H1 (cell line): ENCODE results near the gene GFY. TPM values are rescaled to one million over a fixed set of nuclear protein-coding genes. Genes with fewer than 3 reads are reported as not detected.

ENCODE experiments used
- CTCF ChIA-PET: fragments of 300-600 bp; sonication (Branson Sonifier 250); formaldehyde crosslinking; loops from one replicate; lab custom pipeline; 2021; ENCODE audit not compliant: partially characterized antibody; lab: Charles Lee
- POLR2A ChIA-PET: fragments of 300-600 bp; sonication (Branson Sonifier 250); formaldehyde crosslinking; loops from one replicate; lab custom pipeline; 2021; ENCODE audit warnings: inconsistent platforms; ENCODE audit not compliant: partially characterized antibody; lab: Charles Lee
- DNase-seq, 2 experiments: peaks; one replicate each; pipeline versions ENCODE4 v3.0.0 to v3.0.0-alpha.2; 2010 to 2022; ENCODE audit warnings: low spot score in 2 of 2, low read depth in 1 of 2, mixed read lengths in 1 of 2
- FAIRE-seq: peaks from 2 replicates; lab custom pipeline; 2011; peaks lifted over from hg19 to GRCh38; lab: Jason Lieb, UNC
- H2AFZ ChIP-seq: 2 replicates; pipeline ENCODE4 v1.8.1; 2012; ENCODE audit warnings: low read length, inconsistent platforms
- H2AK5ac ChIP-seq: 2 replicates; pipeline ENCODE4 v1.6.1; 2013; ENCODE audit warnings: low read depth, low read length
- H2BK120ac ChIP-seq: replicated peaks from 2 replicates; pipeline ENCODE3; 2013; ENCODE audit warnings: low read depth, low read length, inconsistent platforms
- H2BK12ac ChIP-seq: 2 replicates; pipeline ENCODE4 v1.6.1; 2013; ENCODE audit warnings: low read depth, low read length
- H2BK15ac ChIP-seq: 2 replicates; pipeline ENCODE4 v1.6.1; 2013; ENCODE audit warnings: low read length
- H2BK20ac ChIP-seq: 2 replicates; pipeline ENCODE4 v1.6.1; 2013; ENCODE audit warnings: low read length
- H2BK5ac ChIP-seq: 2 replicates; pipeline ENCODE4 v1.6.1; 2013; ENCODE audit warnings: low read depth, low read length
- H3K14ac ChIP-seq: 2 replicates; pipeline ENCODE4 v1.6.1; 2013; ENCODE audit warnings: inconsistent platforms; ENCODE audit not compliant: insufficient read length
- H3K18ac ChIP-seq: 2 replicates; pipeline ENCODE4 v1.6.1; 2013; ENCODE audit warnings: low read length; ENCODE audit errors: extremely low read depth
- H3K23ac ChIP-seq: 2 replicates; pipeline ENCODE4 v1.6.1; 2013; ENCODE audit warnings: inconsistent platforms; ENCODE audit not compliant: insufficient read length
- H3K23me2 ChIP-seq: 2 replicates; pipeline ENCODE4 v1.6.1; 2013; ENCODE audit warnings: low read depth, low read length
- H3K27ac ChIP-seq: 2 replicates; pipeline ENCODE4 v1.6.1; 2011; ENCODE audit warnings: low read depth, low read length, inconsistent platforms
- H3K27me3 ChIP-seq, 4 experiments: replicated peaks in 1 of 4; 1 replicate in 1 of 4; 2 replicates in 3 of 4; pipeline versions ENCODE4 v1.6.1 to v1.8.1; 2011 to 2013; ENCODE audit warnings: low read length in 3 of 4, mild to moderate bottlenecking in 3 of 4, inconsistent platforms in 2 of 4, mixed read lengths in 2 of 4, moderate library complexity in 1 of 4; ENCODE audit not compliant: control insufficient read depth in 3 of 4, insufficient read depth in 3 of 4; ENCODE audit errors: extremely low read depth in 1 of 4
- H3K36me3 ChIP-seq, 4 experiments: 2 replicates each; pipeline versions ENCODE4 v1.6.1 to v1.8.1; 2011 to 2013; ENCODE audit warnings: mild to moderate bottlenecking in 4 of 4, low read length in 3 of 4, moderate library complexity in 2 of 4, control low read depth in 1 of 4, inconsistent platforms in 1 of 4; ENCODE audit not compliant: insufficient read depth in 4 of 4, control insufficient read depth in 2 of 4
- H3K4ac ChIP-seq: replicated peaks from 2 replicates; pipeline ENCODE3; 2013; ENCODE audit warnings: low read length, low read depth, mixed read lengths, inconsistent platforms; ENCODE audit not compliant: insufficient read length
- H3K4me1 ChIP-seq, 4 experiments: replicated peaks in 1 of 4; 1 replicate in 1 of 4; 2 replicates in 3 of 4; pipeline versions ENCODE4 v1.6.1 to v1.8.1; 2011 to 2013; ENCODE audit warnings: low read length in 3 of 4, inconsistent platforms in 2 of 4, mixed read lengths in 1 of 4; ENCODE audit not compliant: insufficient read depth in 4 of 4, control insufficient read depth in 3 of 4
- H3K4me2 ChIP-seq, 2 experiments: 2 replicates each; pipeline versions ENCODE4 v1.6.1 to v1.8.1; 2011 to 2013; ENCODE audit warnings: low read depth in 2 of 2, low read length in 2 of 2, control low read depth in 1 of 2, inconsistent platforms in 1 of 2, mild to moderate bottlenecking in 1 of 2; ENCODE audit not compliant: insufficient read depth in 1 of 2
- H3K4me3 ChIP-seq, 4 experiments: fragments of 200-600, 300-600 bp in 1 of 4; sonication (generic), shearing (Covaris generic), sonication (Bioruptor Twin) in 1 of 4; 2 replicates each; pipeline versions ENCODE4 v1.5.1 to v1.8.1; 2011 to 2016; ENCODE audit warnings: low read length in 4 of 4, low read depth in 3 of 4, control low read depth in 2 of 4, inconsistent platforms in 2 of 4, mild to moderate bottlenecking in 2 of 4, mixed read lengths in 1 of 4, moderate library complexity in 1 of 4; ENCODE audit not compliant: insufficient read depth in 2 of 4; ENCODE audit errors: extremely low read depth in 1 of 4
- H3K56ac ChIP-seq: replicated peaks from 2 replicates; pipeline ENCODE3; 2013; ENCODE audit warnings: low read depth, mild to moderate bottlenecking, mixed read lengths, low read length, inconsistent platforms; ENCODE audit not compliant: insufficient read length
- H3K79me1 ChIP-seq: 2 replicates; pipeline ENCODE4 v1.6.1; 2013; ENCODE audit warnings: low read depth, low read length, control low read depth
- H3K79me2 ChIP-seq, 2 experiments: 2 replicates each; pipeline versions ENCODE4 v1.6.1 to v1.8.1; 2012 to 2013; ENCODE audit warnings: low read length in 2 of 2, mild to moderate bottlenecking in 2 of 2, inconsistent platforms in 1 of 2; ENCODE audit not compliant: insufficient read depth in 2 of 2, control insufficient read depth in 1 of 2
- H3K9ac ChIP-seq, 4 experiments: replicated peaks in 1 of 4; 1 replicate in 1 of 4; 2 replicates in 3 of 4; pipeline versions ENCODE4 v1.6.1 to v1.8.1; 2011 to 2013; ENCODE audit warnings: low read depth in 3 of 4, low read length in 3 of 4, control low read depth in 2 of 4, mild to moderate bottlenecking in 2 of 4, moderate library complexity in 2 of 4, inconsistent platforms in 1 of 4; ENCODE audit errors: extremely low read depth in 1 of 4
- H3K9me3 ChIP-seq, 2 experiments: 2 replicates each; pipeline versions ENCODE4 v1.6.1 to v1.8.1; 2012 to 2013; ENCODE audit warnings: mild to moderate bottlenecking in 2 of 2, moderate library complexity in 2 of 2, control low read depth in 1 of 2, inconsistent platforms in 1 of 2, low read depth in 1 of 2, low read length in 1 of 2, mixed read lengths in 1 of 2; ENCODE audit not compliant: insufficient read depth in 2 of 2
- H4K20me1 ChIP-seq, 2 experiments: replicated peaks in 1 of 2; 2 replicates each; pipeline versions ENCODE3 to v1.8.1; 2011 to 2013; ENCODE audit warnings: inconsistent platforms in 2 of 2, low read length in 2 of 2, mild to moderate bottlenecking in 1 of 2; ENCODE audit not compliant: insufficient read depth in 2 of 2, control insufficient read depth in 1 of 2
- H4K5ac ChIP-seq: 2 replicates; pipeline ENCODE4 v1.6.1; 2013; ENCODE audit warnings: low read length, low read depth, mixed read lengths, inconsistent platforms; ENCODE audit not compliant: insufficient read length
- H4K8ac ChIP-seq: 2 replicates; pipeline ENCODE4 v1.8.0; 2013; ENCODE audit warnings: mild to moderate bottlenecking, moderate library complexity, low read length, inconsistent platforms; ENCODE audit not compliant: insufficient read depth; ENCODE audit errors: extremely low read depth
- H4K91ac ChIP-seq: replicated peaks from 2 replicates; pipeline ENCODE3; 2013; ENCODE audit warnings: low read length, mixed read lengths, inconsistent platforms; ENCODE audit not compliant: insufficient read length
- ASH2L ChIP-seq: fragments of 200-600, 300-600 bp; sonication (generic); IDR thresholded peaks from one replicate; pipeline ENCODE4 v1.7.1; 2017; ENCODE audit warnings: low read length
- CHD2 ChIP-seq: IDR thresholded peaks from 2 replicates; pipeline ENCODE4 v1.6.1; 2012; ENCODE audit warnings: low read length, improper control_type of control experiment
- EP300 ChIP-seq, 2 experiments: IDR thresholded peaks; 1 replicate in 1 of 2; 2 replicates in 1 of 2; pipeline ENCODE4 v1.6.1; 2011 to 2012; ENCODE audit warnings: low read depth in 2 of 2, low read length in 2 of 2, mild to moderate bottlenecking in 2 of 2, borderline replicate concordance in 1 of 2, inconsistent platforms in 1 of 2, moderate library complexity in 1 of 2
- GTF2F1 ChIP-seq: IDR thresholded peaks from 2 replicates; pipeline ENCODE4 v1.6.1; 2012; ENCODE audit warnings: low read depth, low read length, improper control_type of control experiment, borderline replicate concordance
- MAFK ChIP-seq: IDR thresholded peaks from 2 replicates; pipeline ENCODE4 v1.6.1; 2012; ENCODE audit warnings: low read depth, mild to moderate bottlenecking, improper control_type of control experiment, low read length
- RAD21 ChIP-seq, 2 experiments: IDR thresholded peaks in 1 of 2; conservative IDR thresholded peaks in 1 of 2; 2 replicates each; pipeline ENCODE4 v1.6.1; 2011; ENCODE audit warnings: low read depth in 2 of 2, low read length in 2 of 2, improper control_type of control experiment in 1 of 2, inconsistent platforms in 1 of 2, mild to moderate bottlenecking in 1 of 2, moderate library complexity in 1 of 2
- RNF2 ChIP-seq: fragments of 200-900, 300-1000 bp; sonication (generic); IDR thresholded peaks from 2 replicates; pipeline ENCODE4 v1.7.1; 2016; ENCODE audit warnings: borderline replicate concordance, low read depth, mild to moderate bottlenecking, antibody characterized with exemption, low read length; ENCODE audit not compliant: poor library complexity, severe bottlenecking; ENCODE audit errors: missing control alignments
- SIRT6 ChIP-seq: IDR thresholded peaks from one replicate; pipeline ENCODE4 v1.7.1; 2012; ENCODE audit warnings: low read length, inconsistent platforms
- SP4 ChIP-seq: IDR thresholded peaks from 2 replicates; pipeline ENCODE4 v1.6.1; 2012; ENCODE audit warnings: low read length, inconsistent platforms
- TCF12 ChIP-seq: IDR thresholded peaks from 2 replicates; pipeline ENCODE4 v1.6.1; 2011; ENCODE audit warnings: low read depth, mild to moderate bottlenecking, low read length
- ZNF274 ChIP-seq: IDR thresholded peaks from 2 replicates; pipeline ENCODE4 v1.7.0; 2012; ENCODE audit warnings: low read length, borderline replicate concordance; ENCODE audit errors: extremely low read depth
- WGBS, 2 experiments: shearing (Covaris generic) in 1 of 2; methylation state at CpG; one replicate each; pipeline versions ENCODE4 v1.1.6 to v1.1.7; 2013 to 2015; ENCODE audit warnings: low lambda C conversion rate in 2 of 2, mixed read lengths in 2 of 2, inconsistent platforms in 1 of 2, low coverage in 1 of 2, missing lambda C conversion rate in 1 of 2; ENCODE audit not compliant: insufficient replicate concordance in 2 of 2, insufficient coverage in 1 of 2, insufficient read length in 1 of 2; ENCODE audit errors: extremely low coverage in 1 of 2, missing lambda C conversion rate in 1 of 2; 5-methylcytosine and 5-hydroxymethylcytosine counted together
- polyA plus RNA-seq, 7 experiments: library from polyadenylated mRNA; depleted of rRNA in 3 of 7; stranded (reverse) in 5 of 7; unstranded in 2 of 7; fragments of >200 nt in 5 of 7; fragments of 200-250 nt in 2 of 7; gene quantifications; 1 replicate in 5 of 7; 2 replicates in 1 of 7; 4 replicates in 1 of 7; pipeline versions ENCODE4 v1.2.1 to v1.2.3, GENCODE V29; 2011 to 2013; ENCODE audit warnings: missing spikeins in 2 of 7, mixed read lengths in 2 of 7
- total RNA-seq: library from RNA; stranded (reverse); fragmentation: NEBNext Ultra II Directional; extraction: Animal tissue kit (Norgen Biotek cat#: 25700); gene quantifications from 2 replicates; pipeline ENCODE4 v1.2.1, GENCODE V29; 2021

The GFY gene
- total and polyA plus RNA-seq, 2 of the 8 experiments (the other 6 are each of a cell fraction or from before 2014, with no cell fraction given), result 0.68 to 0.93 TPM

- no peaks in the 10 kb centered on the region for H3K9me3 ChIP-seq
- H3K27ac ChIP-seq, result no peak overlapping the region
- H2AFZ ChIP-seq, result no peak overlapping the region
- no peak for DNase-seq
- no peak overlapping the region for H3K56ac ChIP-seq
- no peaks in the 10 kb centered on the region for H3K79me1 ChIP-seq
- H3K14ac ChIP-seq, result no peak overlapping the region
- peak overlapping the region; percentile 53; the same call in 1 of the 2 replicates for H2AK5ac ChIP-seq
- no peak overlapping the region for H3K4ac ChIP-seq
- peak overlapping the region in 1 of 2 experiments; percentile 59; a peak in 1 of 4 replicates for H3K4me2 ChIP-seq
- H3K18ac ChIP-seq, result no peak overlapping the region
- H3K23me2 ChIP-seq, result no peaks in the 10 kb centered on the region; the same call in 1 of the 2 replicates
- H2BK15ac ChIP-seq, result peak overlapping the region; percentile 61; the same call in 1 of the 2 replicates
- H4K8ac ChIP-seq, result no peak overlapping the region
- POLR2A ChIA-PET, result interaction anchor here (0.6 to 5.1 kb wide), 6 partner anchors 11 to 84 kb away, joined by 3 to 138 read pairs (median 4); partner anchors contain the start of genes ALDH16A1, PIH1D1, RPL13A and RPS11
- H3K27me3 ChIP-seq, result peaks cover 0 to 5% (median 0%) of the 10 kb centered on the region in 4 experiments; a peak in 4 of 7 replicates
- no peaks in the 10 kb centered on the region for H3K36me3 ChIP-seq
- H4K91ac ChIP-seq, result no peak overlapping the region
- H2BK120ac ChIP-seq, result no peak overlapping the region
- H2BK20ac ChIP-seq, result no peak overlapping the region
- no peak overlapping the region for H3K23ac ChIP-seq
- H4K5ac ChIP-seq, result no peak overlapping the region
- CTCF ChIA-PET, result interaction anchor here (0.6 to 4.7 kb wide), 21 partner anchors 10 to 1166 kb away, joined by 3 to 20 read pairs (median 4); partner anchors contain the start of gene PIH1D1
- WGBS, 2 experiments, result 70% methylated on average over 8 of the region's 15 CpGs; no CpG with 5 or more reads in 1 of the 2 experiments
- H3K79me2 ChIP-seq, result no peaks in the 10 kb centered on the region
- peak overlapping the region; percentile 27; the same call in 1 of the 2 replicates for H2BK12ac ChIP-seq
- no peaks in the 10 kb centered on the region for H4K20me1 ChIP-seq
- FAIRE-seq, result no peak
- 0 out of 7 replicates have a peak, but pooled peaks cover 0 to 5% (median 0%) of the 10 kb centered on the region in 4 experiments for H3K4me1 ChIP-seq
- H2BK5ac ChIP-seq, result no peak overlapping the region; the same call in 1 of the 2 replicates
- H3K9ac ChIP-seq, result no peak overlapping the region
- no peak overlapping the region; a peak in 1 of 8 replicates for H3K4me3 ChIP-seq
- TF ChIP-seq EP300 (IDR thresholded peaks at IDR 0.05; ENCODE audit: borderline replicate concordance in 1 of 2, low read depth in 2 of 2, low read length in 2 of 2), result no peak
- no peak for TF ChIP-seq ASH2L
- no peak for TF ChIP-seq GTF2F1
- TF ChIP-seq TCF12, result no peak
- TF ChIP-seq CHD2, result no peak
- TF ChIP-seq RNF2, result no peak
- TF ChIP-seq SP4, result no peak
- TF ChIP-seq SIRT6, result no peak
- TF ChIP-seq RAD21 (IDR thresholded peaks at IDR 0.05 in 1 of 2, conservative IDR thresholded peaks at IDR 0.05 in 1 of 2; ENCODE audit: low read depth in 2 of 2, low read length in 2 of 2), result no peak
- no peak for TF ChIP-seq MAFK
- TF ChIP-seq ZNF274, result no peak
Observed at GRCh38 chr19:49475191-49475917, 50.2 kb downstream of the GFY start.
